OCI-LY1 (cell line): ENCODE data around the gene CD164L2.

Source experiments
- H2AFZ ChIP-seq: fragments of 200-600 bp; sonication (generic), shearing (Covaris generic); 2 replicates; pipeline ENCODE4 v1.6.0; 2014; ENCODE audit warnings: antibody characterized with exemption, mild to moderate bottlenecking, low read length
- H3F3A ChIP-seq: fragments of 200-600 bp; sonication (generic), shearing (Covaris generic); 2 replicates; pipeline ENCODE4 v1.6.0; 2014; ENCODE audit warnings: mild to moderate bottlenecking, antibody characterized with exemption, low read length, moderate library complexity; ENCODE audit not compliant: insufficient read depth
- H3K27ac ChIP-seq: fragments of 200-600 bp; sonication (generic); 2 replicates; pipeline ENCODE4 v1.5.1; 2014; ENCODE audit warnings: low read length, mixed run types, mild to moderate bottlenecking, low read depth; ENCODE audit not compliant: poor library complexity, severe bottlenecking
- H3K27me3 ChIP-seq: fragments of 200-600 bp; sonication (generic); 2 replicates; pipeline ENCODE4 v1.6.0; 2014; ENCODE audit warnings: antibody characterized with exemption, mild to moderate bottlenecking, low read length, moderate library complexity; ENCODE audit not compliant: insufficient read depth
- H3K36me3 ChIP-seq: fragments of 200-600 bp; sonication (generic); 2 replicates; pipeline ENCODE4 v1.6.1; 2014; ENCODE audit warnings: mild to moderate bottlenecking, antibody characterized with exemption, low read length, moderate library complexity, mixed read lengths; ENCODE audit not compliant: insufficient read depth
- H3K4me1 ChIP-seq: fragments of 200-600 bp; sonication (generic); 2 replicates; pipeline ENCODE4 v1.5.1; 2014; ENCODE audit warnings: mild to moderate bottlenecking, low read length, moderate library complexity; ENCODE audit not compliant: insufficient read depth, severe bottlenecking
- H3K4me2 ChIP-seq: fragments of 200-600 bp; sonication (generic), shearing (Covaris generic); 2 replicates; pipeline ENCODE4 v1.6.1; 2014; ENCODE audit warnings: low read length
- H3K4me3 ChIP-seq: fragments of 200-600 bp; sonication (generic); 2 replicates; pipeline ENCODE4 v1.5.1; 2014; ENCODE audit warnings: low read length, low read depth, mild to moderate bottlenecking, mixed read lengths; ENCODE audit not compliant: poor library complexity, severe bottlenecking
- H3K79me2 ChIP-seq: fragments of 200-600 bp; shearing (Covaris generic); 2 replicates; pipeline ENCODE4 v1.6.1; 2016; ENCODE audit warnings: mixed run types, low read length, mixed read lengths; ENCODE audit not compliant: insufficient read depth
- H3K9ac ChIP-seq: fragments of 200-600 bp; sonication (generic), shearing (Covaris generic); 2 replicates; pipeline ENCODE4 v1.6.1; 2014; ENCODE audit warnings: mild to moderate bottlenecking, low read length, mixed read lengths
- H3K9me2 ChIP-seq: fragments of 200-600 bp; sonication (generic), shearing (Covaris generic); 2 replicates; pipeline ENCODE4 v1.6.1; 2014; ENCODE audit warnings: low read depth, mild to moderate bottlenecking, low read length, mixed read lengths
- H3K9me3 ChIP-seq: fragments of 200-600 bp; shearing (Covaris generic); 2 replicates; pipeline ENCODE4 v1.6.1; 2014; ENCODE audit warnings: low read length, mixed read lengths
- H4K20me1 ChIP-seq: fragments of 200-600 bp; sonication (generic), shearing (Covaris generic); 2 replicates; pipeline ENCODE4 v1.6.0; 2016; ENCODE audit warnings: mild to moderate bottlenecking, low read length; ENCODE audit not compliant: insufficient read depth
- EZH2 ChIP-seq: fragments of 200-600 bp; sonication (generic), shearing (Covaris generic); IDR thresholded peaks from 2 replicates; pipeline ENCODE4 v1.8.0; 2017; ENCODE audit warnings: borderline replicate concordance, mixed run types, mild to moderate bottlenecking, antibody characterized with exemption, low read length, moderate library complexity, mixed read lengths
- TF ChIP-seq, protein P1 (sequence below): fragments of 200-600 bp; sonication (generic), shearing (Covaris generic); IDR thresholded peaks from 2 replicates; pipeline ENCODE4 v1.5.1; 2017; ENCODE audit warnings: mild to moderate bottlenecking, antibody characterized with exemption, low read length, moderate library complexity, mixed read lengths

The CD164L2 gene

DNA sequence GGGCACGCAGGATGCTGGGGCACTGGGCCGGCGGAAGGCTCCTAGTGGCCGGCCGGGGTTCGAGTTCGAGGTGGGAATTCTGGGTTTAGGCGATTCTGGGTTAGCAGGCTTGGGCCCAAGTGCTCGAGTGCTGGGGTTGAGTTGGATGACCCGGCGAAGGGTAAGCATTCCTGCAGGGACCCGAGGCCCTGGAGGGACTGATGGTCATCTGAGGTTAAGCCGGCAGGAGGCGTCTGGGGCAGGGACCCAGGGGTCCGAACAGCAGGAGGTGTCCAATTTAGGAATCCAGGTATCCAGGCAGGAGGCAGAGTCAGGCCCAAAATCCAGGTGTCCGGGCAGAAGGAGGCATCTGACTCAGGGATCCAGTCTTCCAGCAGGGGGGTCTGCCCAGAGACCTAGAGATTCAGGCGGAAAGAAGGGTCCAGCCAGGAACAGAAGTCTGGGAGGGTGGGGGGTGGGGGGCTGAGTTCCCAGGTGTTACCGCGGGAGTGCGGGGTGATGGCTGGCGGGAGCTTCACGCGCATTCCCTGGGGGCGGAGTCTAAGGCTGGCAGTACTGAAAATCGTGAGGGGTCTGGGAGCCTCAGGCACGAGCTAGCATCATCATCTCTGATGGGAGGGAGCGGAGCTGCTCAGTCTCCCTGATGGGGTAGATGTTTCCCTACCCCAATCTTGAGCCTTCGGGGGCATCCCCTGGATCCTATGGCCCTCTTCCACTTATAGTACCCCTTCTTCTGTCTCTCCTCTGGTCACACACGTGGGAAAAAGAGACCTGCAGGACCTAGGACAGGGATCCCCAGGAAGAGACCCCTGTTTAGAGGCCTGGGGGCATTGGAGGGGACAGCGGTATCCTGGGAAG lies 9.9 kb upstream of the CD164L2 start:
- H3F3A ChIP-seq = no peaks in the 10 kb centered on the region
- peaks cover 18% of the 10 kb centered on the region for H3K4me1 ChIP-seq
- H3K9me2 ChIP-seq = no peaks in the 10 kb centered on the region
- no peaks in the 10 kb centered on the region for H3K79me2 ChIP-seq
- H3K27ac ChIP-seq = no peak overlapping the region
- no peaks in the 10 kb centered on the region for H3K27me3 ChIP-seq
- H3K4me3 ChIP-seq = peak overlapping the region; percentile 64
- no peaks in the 10 kb centered on the region for H3K36me3 ChIP-seq
- peak overlapping the region; percentile 81 for H3K4me2 ChIP-seq
- no peaks in the 10 kb centered on the region for H4K20me1 ChIP-seq
- TF ChIP-seq, protein P1, sequence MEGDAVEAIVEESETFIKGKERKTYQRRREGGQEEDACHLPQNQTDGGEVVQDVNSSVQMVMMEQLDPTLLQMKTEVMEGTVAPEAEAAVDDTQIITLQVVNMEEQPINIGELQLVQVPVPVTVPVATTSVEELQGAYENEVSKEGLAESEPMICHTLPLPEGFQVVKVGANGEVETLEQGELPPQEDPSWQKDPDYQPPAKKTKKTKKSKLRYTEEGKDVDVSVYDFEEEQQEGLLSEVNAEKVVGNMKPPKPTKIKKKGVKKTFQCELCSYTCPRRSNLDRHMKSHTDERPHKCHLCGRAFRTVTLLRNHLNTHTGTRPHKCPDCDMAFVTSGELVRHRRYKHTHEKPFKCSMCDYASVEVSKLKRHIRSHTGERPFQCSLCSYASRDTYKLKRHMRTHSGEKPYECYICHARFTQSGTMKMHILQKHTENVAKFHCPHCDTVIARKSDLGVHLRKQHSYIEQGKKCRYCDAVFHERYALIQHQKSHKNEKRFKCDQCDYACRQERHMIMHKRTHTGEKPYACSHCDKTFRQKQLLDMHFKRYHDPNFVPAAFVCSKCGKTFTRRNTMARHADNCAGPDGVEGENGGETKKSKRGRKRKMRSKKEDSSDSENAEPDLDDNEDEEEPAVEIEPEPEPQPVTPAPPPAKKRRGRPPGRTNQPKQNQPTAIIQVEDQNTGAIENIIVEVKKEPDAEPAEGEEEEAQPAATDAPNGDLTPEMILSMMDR = no peak
- no peak for TF ChIP-seq EZH2
- H2AFZ ChIP-seq = no peak overlapping the region
- peak overlapping the region; percentile 58 for H3K9ac ChIP-seq
- no peaks in the 10 kb centered on the region for H3K9me3 ChIP-seq

DNA sequence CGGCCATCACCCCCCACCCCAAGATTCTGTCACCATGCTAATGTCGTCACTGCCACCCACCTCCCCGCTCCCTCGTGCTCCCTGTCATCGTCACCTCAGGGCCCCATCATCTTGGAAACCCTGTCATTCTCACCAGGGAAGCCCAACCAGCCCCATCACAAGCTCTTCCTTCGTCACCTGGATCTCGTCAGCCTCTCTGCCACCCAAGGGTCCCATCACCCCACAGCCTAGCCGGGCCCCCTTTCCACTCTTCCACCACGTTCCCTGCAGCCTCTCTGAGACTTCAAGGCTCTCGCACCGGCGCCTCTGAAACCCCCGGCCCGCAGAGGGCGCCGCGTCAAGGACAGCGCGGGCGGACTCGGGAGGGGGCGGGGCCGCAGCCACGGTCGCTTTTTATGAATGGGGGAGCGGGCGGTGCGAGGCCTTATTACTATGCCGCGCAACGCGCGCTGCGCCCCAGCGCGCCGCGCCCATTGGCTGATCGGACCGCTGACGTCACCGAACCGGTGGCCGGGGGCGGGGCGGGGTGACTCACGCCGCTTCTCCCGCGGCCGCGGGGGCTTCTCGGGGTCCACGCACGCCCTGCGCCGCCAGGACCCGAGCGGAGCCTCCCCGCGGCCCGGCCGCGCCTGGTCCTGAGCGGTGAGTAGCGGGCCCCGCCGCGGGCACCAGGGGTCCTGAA lies 9.1 kb upstream of the CD164L2 start, which contains the start of gene GPR3:
Gene GPR3, plus strand, starts transcription at position 527 of the 682 bp plus-strand sequence. CDS start 1,177 bp downstream, outside the sequence.
- Histone ChIP-seq H3K27ac (no peak within 1 kb of the TSS), H3K79me2 (no peaks in the 10 kb centered on the region), H3K4me3 (peak within 1 kb of the TSS; percentile 64), H3F3A (no peaks in the 10 kb centered on the region), H3K9ac (peak within 1 kb of the TSS; percentile 58), H3K36me3 (no peaks in the 10 kb centered on the region), H3K4me1 (peaks cover 18% of the 10 kb centered on the region), H3K27me3 (no peaks in the 10 kb centered on the region), H3K4me2 (peak within 1 kb of the TSS; percentile 81), H3K9me2 (no peaks in the 10 kb centered on the region), H2AFZ (no peak within 1 kb of the TSS), H4K20me1 (no peaks in the 10 kb centered on the region), H3K9me3 (no peaks in the 10 kb centered on the region)
- no peak for TF ChIP-seq EZH2
- TF ChIP-seq, protein P1 = peak; percentile 63

DNA sequence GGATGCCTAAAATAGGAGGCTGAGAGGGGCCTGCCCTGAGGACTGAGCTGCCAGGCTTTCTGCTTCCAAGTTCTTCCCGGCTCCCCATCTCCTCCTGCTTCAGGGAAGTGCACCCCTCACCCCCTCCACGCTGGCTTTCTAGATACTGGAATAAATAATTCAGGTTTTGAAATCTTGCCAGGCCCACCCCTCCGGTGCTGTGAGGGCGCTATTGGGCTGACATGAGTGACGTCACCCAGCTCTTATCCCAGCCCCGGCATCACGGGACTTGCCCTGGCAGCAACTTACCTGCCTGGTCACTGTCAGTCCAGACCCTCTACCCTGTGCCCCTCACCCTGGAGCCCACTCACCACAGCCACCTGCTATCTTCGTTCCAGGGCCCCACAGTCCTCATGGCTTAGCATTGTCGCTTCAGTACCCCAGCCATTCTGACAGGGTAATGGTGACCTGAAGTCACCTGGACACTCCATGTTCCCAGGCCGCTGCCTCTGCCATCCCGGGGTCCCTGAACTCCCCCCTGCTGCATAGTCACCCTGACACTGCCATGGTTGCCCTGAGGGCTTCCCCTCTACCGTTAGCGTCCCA lies 8.5 kb upstream of the CD164L2 start:
- Histone ChIP-seq H2AFZ (no peak overlapping the region), H3K27ac (no peak overlapping the region)

More for the DNA sequence above, 8.5 kb upstream of the CD164L2 start:
- peaks cover 18% of the 10 kb centered on the region for H3K4me1 ChIP-seq
- H4K20me1 ChIP-seq = no peaks in the 10 kb centered on the region
- no peaks in the 10 kb centered on the region for H3K9me3 ChIP-seq
- H3K9me2 ChIP-seq = no peaks in the 10 kb centered on the region
- H3K4me2 ChIP-seq = peak overlapping the region; percentile 81; the same call in 1 of the 2 replicates
- H3K4me3 ChIP-seq = peak overlapping the region; percentile 64
- H3K36me3 ChIP-seq = no peaks in the 10 kb centered on the region
- H3K27me3 ChIP-seq = no peaks in the 10 kb centered on the region
- peak overlapping the region; percentile 10; the same call in 1 of the 2 replicates for H3K9ac ChIP-seq
- H3F3A ChIP-seq = no peaks in the 10 kb centered on the region
- TF ChIP-seq EZH2 = no peak
- TF ChIP-seq, protein P1 = no peak
- no peaks in the 10 kb centered on the region for H3K79me2 ChIP-seq
